SK-N-MC (cell line): ENCODE results near the gene AMZ2.

ENCODE experiments used
- EZH2 ChIP-seq: fragments of 200-600 bp; sonication (generic); IDR thresholded peaks from one replicate; pipeline ENCODE4 v1.6.1; 2017; ENCODE audit warnings: antibody characterized with exemption
- POLR2AphosphoS5 ChIP-seq: IDR thresholded peaks from 2 replicates; pipeline ENCODE4 v1.6.1; 2012; ENCODE audit warnings: mild to moderate bottlenecking, low read depth, low read length, borderline replicate concordance

DNA sequence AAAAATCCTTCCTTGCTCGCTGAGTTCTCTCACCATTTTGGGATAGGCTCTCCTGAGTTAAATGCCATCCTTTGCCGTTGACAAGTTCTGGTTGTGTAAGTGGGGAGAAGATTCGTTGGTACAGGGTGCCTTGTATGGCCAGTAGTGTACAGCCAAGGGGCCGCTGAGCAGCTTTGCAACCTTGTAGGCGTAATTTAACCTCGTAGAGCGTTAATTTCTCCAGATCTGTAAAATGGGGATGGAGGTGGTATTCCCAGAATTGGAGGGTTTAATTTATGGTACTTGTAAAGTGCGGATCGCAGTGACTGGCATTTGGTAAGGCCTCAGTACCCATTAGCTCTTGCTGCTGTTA lies 44.8 kb downstream of the AMZ2 start:
- TF ChIP-seq EZH2, result no peak
- TF ChIP-seq POLR2AphosphoS5, result no peak
